ENCODE data around the gene TOR4A.

TOR4A gene

DNA sequence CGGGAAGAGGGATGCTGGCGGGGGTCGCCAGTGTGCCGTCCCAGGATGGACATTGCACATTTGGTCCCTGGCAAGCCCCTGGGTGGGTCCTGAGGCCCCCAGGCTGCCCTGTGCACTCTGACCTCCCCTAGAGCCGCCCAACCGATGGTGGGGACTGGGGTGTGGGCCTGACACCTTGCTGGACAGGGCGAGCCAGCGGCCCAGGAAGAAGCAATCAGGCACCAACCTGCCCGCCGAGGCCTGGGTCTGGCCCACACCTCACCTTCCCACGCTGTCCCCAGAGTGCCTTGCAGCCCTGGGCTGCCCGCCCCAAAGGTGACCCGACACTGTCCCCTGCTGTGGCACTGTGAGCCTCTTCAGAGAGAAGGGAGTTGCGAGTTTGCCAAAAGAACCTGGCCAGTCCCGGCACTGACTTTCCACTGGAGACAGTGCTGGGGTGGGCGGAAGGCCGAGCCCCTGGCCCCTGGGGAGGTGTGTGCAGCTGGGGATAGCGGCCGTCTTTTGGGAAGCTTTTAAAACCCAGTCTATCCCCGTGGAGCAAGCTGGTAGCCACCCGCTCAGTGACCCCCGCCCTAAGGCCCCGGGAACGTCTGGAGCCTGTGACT, 36.5 kb downstream of the TOR4A start:
- no peak overlapping the region for H3K4me3 ChIP-seq (ENCODE audit: low read depth, low read length)
- no peak for DNase-seq (ENCODE audit: low read depth)

DNA sequence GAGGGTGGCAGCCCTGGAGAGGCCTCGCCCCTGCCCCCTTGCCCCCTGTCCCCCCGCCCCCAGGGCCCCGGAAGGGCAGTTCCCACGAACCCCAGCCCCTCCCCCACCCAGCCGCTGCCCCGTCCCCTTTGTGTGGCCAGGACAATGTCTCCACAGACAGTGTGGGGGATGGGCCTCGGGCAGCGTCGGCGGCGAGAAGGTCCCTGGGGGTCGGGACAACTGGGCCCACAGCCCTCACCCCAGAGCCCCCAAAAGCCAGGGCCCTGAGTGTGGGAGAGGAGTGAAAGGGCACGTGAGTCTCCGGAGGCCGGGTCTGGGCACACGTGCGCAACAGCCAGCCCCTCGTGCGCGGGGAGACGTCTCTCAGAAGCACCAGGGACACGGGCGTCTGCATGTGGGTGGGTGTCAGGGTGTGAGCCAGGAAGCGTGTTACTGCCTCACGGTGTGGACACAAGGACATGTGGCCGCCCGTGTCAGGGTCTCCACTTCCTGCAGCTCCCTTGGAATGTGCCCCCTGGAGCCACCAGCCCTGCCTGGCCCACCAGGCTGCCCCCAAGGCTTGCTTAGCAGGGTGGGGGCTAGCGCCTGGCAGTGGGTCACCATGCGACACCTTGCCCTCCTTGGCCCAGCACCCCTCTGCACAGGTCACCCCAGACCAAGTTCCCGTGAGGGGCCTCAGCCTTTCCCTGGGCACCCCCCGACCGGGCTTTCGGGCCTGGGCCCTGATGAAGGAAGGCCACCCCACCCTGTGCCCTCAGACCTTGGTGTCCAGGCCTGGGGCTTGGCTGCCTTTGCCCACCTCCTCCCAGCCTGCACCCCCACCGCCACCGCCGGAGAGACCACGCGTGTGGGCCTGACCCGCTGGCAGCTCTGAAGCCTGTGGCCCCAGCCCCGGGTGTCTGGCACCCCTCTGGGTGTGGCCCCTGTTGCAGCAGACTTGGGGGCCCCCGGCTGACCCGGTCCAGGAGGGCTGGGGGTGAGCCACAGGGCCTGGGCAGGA, 37.3 kb downstream of the TOR4A start:
- H3K4me3 ChIP-seq (ENCODE audit: low read depth, low read length): no peak overlapping the region
- DNase-seq (ENCODE audit: low read depth): no peak

DNA sequence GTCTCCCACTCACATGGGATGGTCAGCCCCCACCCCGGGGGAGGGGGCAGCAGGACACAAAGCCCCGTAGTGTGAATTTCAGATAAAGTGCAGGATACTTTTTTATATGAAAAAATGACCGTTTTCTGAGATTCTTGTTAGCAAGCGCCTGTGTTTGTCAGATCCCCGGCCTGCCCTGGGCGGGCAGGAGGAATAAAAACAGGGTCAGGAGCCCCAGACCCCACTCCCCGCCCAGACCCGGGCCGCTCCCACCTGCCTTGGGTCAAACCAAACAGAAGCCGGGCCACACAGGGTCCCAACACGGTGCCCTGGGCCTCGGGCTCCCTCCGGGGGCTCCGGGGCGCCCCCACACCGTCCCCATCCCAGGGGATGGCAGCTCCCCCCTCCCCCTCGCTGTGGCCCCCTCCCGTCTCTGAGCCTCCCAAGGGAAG, 38.1 kb downstream of the TOR4A start:
- H3K4me3 ChIP-seq (ENCODE audit: low read depth, low read length): no peak overlapping the region
- DNase-seq (ENCODE audit: low read depth): no peak

DNA sequence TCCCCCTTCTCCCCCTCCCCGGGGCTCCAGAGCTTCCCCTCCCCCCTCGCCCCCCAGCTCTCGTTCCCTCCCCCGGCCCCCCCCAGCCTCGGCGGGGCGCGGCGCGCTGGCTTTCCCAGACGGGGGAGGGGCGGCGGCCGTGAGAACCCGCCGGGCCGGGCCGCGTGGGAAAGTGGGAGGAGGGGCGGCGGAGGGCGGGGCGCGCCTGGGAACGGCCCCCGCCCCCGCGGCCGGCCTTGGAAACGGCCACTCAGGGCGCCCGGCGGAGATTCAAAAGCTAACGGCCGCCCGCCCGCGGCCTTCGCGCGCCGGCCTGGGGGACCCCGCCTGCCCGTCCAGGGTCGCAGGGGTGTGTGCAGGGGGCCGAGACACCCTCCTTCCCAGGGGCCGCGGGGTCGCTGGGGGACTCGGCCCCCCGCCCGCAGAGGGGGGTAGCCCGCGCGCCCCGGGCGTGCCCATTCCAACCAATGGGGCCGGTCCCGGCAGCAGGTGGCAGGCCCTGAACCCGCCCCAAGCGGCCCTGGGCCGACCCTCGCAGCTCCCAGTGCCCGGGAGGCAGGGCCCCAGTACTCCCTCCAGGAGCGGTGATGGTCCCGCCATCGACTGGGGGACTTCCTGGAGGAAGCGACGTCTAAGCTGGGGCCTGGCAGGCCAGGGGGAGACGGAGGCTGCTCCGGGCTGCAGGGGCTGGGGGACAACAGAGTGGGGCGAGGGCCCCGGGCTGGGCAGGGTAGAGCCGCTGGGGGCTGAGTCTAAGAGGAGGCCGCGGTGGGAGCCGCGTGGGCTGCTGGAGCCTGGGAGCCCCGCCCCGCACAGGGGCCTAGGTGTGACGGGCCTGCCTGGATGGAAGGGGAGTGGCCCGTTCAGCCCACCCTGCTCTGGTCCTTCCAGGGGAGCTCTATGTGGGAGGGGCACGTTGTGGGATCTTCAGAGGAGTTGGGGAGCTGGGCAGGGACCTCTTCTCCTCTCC, 38.8 kb downstream of the TOR4A start:
- H3K4me3 ChIP-seq (ENCODE audit: low read depth, low read length): no peak overlapping the region
- DNase-seq (ENCODE audit: low read depth): no peak

DNA sequence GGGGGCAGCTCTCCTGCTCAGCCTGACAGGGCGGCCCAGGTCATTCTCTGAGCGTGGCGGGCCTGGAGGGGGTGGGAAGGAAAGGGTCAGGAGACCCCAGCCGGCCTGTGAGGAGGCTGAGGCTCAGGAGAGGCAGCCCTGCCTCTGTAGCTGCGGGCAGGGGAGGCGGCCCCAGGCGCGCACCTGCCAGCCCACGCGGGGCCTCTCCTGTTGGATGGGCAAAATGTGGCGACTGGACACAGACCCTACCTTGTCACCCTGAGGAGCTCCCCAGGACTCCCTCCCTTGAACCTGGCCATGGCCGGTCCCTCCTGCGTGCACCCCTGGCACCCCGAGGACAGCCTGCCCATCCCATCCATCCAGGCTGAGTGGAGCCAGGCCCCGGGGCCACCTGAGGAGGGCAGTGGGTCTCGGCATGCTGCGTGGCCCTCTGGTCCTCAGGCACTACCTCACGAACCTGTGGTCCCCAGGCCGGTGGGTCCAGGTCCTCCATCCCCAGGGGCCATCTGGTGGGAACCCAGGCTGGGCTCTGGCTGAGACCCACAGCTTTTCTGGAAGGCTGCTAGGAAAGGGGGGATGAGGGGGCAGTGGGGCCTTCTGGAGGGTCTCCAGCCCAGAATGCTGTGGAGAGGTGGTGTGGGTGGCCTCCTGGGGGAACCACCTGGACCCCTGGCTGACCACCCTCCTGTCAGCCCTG, 39.6 kb downstream of the TOR4A start:
- DNase-seq (ENCODE audit: low read depth): no peak
- H3K4me3 ChIP-seq (ENCODE audit: low read depth, low read length): no peak overlapping the region

DNA sequence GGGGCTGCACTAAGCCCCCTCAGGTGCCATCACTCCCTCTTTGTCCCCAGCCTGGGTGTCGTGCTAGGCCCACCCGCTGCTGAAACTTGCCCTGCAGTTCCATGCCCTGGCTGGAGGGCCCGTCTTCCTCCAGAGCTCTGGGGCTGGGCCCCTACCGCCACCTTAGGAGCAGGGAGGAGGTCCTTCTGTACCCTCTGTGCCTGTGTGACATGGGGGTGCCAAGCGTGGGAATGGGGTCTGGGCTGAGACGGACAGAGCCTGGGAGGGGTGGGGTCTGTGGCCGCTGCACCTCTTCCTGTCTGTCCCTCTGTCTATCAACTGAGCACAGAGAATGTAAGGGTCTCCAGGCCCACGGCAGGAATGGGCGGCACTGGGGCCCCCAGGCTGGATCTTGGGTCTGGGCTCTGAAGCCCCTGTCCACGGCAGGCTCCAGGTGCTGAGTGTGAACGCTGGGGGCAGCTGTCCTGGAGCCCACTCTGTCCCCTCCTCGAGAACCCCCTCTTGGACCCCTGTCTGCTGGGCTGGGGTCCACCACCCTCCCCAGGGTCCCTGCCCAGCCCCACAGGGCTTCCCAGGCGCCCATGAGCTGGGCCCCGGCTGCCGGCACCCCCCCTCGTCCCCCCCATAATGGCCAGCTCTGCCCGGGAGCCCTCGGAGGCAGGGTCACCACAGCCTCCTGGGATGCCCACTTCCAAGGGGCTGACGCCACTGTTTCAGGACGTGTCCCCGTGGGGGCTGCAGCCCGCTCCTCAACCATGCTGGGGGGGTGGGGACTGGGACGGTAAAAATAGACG, 40.4 kb downstream of the TOR4A start:
- no peak overlapping the region for H3K4me3 ChIP-seq (ENCODE audit: low read depth, low read length)
- DNase-seq (ENCODE audit: low read depth): no peak

DNA sequence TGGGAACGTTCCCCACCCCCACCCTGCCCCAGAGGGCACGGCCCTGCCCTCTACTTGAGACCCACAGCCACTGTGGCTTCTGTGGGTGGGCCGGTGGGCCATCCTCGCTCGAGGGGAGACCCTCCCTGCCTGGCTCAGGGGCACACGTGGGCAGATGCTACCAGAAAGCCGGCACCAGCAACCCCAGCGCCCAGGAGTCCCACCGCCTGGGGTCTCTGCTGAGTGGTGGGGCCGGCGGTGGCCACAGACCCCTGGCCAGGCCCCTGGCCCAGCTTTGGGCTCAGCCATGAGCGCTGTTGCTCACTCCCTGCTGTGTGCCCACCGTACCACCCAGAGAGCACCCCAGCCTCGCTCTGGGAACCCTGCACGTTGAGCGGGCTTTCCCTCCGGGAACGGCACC, 41.1 kb downstream of the TOR4A start:
- H3K4me3 ChIP-seq (ENCODE audit: low read depth, low read length): no peak overlapping the region
- no peak for DNase-seq (ENCODE audit: low read depth)

DNA sequence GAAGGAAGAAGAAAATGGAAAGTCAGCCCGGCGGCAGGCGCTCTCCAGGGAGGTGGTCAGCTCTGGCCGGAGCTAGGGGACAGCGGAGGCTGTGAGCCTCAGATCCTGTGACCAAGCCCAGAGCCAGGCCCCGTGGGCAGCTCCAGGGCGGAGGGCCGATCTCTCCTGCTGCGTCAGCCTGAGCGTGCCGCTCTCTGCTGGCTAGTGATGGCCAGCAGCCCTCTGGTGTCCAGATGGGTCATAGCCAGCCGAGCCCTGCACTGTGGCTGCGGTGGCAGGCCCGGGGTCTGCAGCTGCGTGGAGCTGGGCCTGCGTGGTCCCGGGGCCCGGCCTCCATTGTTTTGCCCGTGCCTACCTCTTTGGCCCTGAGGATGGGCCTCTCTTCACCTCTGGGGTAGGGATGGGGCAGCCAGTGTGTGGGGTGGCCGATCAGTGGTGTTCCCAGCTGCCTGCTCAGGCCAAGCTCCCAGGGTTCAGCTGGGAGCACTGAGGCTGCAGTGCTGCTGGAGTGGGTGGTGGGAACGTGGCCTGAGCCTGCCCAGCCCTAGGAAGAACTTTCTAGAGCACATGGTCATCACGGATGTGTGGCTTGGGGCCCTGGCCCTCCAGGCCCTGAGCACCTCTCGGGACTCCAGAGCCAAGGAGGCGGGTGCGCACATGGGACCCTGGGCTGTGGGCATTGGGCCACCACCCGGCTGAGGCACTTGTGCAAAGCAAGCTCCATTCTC, 41.6 kb downstream of the TOR4A start:
- H3K4me3 ChIP-seq (ENCODE audit: low read depth, low read length): no peak overlapping the region
- DNase-seq (ENCODE audit: low read depth): no peak

DNA sequence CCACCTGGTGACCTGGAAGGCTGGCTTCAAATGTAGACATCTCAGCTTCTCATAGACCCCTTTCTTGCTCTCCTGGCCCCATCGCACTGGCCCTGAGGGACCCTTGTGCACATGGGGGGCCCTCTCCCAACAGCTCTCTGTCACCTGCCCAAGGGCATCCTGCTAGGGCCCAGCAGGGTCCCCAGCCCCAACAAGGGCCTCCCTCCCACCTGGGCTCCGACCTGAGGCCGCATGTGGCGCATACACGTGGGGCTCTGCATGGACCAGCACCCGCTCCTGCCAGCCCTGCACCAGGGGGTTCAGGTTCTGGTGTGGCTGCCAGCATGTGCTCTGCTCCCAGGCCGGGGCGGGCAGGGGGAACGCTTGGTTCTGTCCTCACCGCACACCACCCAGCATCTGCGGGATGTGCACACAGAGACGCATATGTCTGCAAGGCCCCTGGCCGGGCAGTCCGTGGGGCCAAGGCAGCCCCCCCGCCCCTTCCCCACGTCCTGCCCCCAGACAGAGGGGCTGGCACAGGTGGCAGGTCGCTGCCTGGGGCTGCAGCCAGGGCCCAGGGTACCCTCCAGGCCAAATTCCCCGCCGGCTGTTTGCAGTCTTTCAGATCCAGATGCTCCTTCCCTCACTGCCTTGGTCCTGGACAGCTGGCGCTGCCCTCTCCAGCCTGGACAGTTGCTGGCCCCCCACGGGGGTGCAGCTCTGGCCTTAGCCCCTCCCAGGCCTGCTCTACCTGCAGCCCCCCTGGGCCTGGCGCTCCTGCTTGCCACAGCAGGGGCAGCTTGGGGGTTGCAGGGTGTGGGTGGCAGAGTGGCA, 42.4 kb downstream of the TOR4A start:
- H3K4me3 ChIP-seq (ENCODE audit: low read depth, low read length): no peak overlapping the region
- no peak for DNase-seq (ENCODE audit: low read depth)

DNA sequence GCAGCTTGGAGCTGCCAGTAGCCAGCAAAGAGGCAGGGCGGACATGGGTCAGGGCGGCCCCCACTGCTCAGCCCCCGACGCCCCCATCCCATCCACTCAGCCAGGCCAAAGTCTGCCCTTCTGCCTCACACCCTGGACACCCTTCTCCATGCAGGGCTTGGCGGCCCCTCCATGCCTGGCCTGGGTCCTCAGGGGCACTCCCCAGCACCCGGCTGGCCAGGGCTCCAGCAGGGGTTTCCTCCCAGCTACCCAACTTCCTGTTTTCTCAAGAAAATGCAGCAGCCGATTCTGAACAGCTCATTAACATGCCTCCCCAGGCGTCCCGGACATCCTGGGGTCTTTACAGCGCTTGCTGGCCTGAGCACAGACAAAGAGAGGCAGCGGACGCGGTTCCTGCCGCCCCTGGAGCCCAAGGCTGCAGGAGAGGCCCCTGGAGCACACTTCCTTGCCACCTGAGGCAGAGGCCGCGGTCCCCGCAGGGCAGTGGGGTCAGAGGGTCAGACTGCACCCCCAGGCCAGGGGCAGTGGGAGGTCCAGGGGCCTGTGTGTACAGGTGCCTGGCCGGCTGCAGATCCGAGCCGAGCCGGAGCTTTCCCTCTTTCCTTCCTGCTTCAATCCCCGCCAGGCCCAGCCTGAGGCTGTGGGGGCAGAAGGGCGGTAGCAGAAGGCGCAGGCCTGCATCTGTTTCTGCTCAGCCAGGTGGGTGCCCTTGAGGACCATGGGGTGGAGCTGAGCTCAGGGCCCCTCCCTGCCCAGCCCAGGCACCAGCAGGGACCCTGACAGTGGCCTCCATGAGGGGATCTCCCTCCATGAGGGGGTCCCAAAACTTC, 43.2 kb downstream of the TOR4A start:
- no peak overlapping the region for H3K4me3 ChIP-seq (ENCODE audit: low read depth, low read length)

DNA sequence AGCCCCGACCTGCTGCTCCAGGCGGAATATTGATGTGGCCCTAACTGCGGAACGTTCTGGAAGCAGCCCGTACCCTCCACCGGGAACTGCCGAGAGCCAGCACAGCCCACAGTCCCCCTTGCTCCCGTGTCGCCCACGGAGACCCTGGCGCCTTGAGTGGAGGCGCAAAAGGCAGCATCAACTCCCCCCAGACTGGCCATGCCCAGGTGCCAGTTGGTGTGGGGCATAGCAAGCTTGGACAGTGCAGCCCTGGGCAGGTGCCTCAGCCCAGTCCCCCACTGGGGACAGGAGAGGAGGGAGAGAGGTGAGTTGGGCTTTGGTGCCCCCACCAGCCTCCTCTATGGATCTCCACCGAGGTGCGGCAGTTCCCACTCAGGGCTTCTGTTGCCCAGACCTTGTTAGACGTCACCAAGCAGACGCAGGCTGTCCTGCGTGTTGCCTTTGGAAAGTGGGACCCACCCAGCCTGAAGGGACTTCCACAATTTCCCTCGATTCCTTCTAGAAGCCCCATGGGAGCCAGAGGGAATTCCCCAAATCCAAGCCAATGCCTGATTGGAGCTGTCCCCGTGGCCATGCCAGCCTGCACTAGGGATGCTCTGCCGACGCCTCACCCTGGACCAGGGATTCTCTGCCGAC, 44.3 kb downstream of the TOR4A start:
- no peak overlapping the region for H3K4me3 ChIP-seq (ENCODE audit: low read depth, low read length)
- DNase-seq (ENCODE audit: low read depth): no peak

More for the DNA sequence above, 43.2 kb downstream of the TOR4A start:
- DNase-seq (ENCODE audit: low read depth): no peak

DNA sequence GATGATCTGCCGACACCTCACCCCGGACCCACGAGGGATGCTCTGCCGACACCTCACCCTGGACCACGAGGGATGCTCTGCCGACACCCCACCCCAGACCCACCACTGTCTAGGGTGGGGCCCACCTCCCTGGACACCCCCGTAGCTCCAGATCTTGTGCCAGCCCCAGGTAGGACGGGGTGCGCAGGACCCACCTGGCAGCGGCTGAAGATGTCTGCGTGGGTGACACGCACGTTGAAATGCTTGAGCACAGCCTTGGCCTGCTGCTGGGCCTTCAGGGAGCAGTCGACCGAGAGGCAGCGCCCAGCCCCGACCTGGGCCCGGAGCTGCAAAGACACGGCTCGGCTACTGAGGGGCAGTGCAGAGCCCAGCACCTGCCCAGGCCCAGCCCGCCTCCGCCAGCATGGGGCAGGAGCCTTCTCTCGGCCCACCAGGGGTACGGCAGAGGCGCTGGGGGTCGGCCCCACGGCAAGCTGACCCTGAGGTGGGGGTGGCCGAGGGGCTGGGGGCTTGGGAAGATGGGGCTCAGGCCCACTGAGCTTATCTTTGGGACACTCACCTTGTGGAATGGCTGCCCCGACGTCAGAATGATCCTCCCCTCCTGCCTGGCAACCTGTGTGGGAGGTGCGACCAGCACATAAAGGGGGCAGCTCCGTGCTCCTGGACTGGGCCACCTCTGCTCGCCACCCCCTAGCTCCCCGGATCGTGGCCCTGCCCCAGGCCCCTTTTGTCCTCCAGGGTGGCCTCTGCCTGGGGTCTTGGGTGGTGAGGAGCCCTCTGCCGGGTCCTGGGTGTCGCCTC, 46.2 kb downstream of the TOR4A start:
- DNase-seq (ENCODE audit: low read depth): no peak
- no peak overlapping the region for H3K4me3 ChIP-seq (ENCODE audit: low read depth, low read length)

DNA sequence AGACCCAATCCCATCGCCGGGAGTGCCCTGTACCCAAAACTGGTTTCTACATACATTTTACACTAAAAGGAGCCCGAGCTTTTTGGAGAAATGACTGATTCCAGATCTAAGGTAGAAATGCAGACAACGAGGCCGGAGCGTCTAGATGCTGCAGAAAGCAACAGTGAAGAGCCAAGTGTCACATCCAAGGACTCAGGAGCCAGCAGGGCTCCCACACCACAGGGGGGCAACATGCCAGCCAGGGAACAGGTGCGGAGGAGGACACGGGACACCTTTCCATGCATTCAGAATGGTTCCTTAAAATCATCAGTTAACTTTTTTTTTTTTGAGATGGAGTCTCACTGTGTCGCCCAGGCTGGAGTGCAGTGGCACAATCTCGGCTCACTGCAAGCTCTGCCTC, 47.6 kb downstream of the TOR4A start:
- DNase-seq (ENCODE audit: low read depth): no peak
- H3K4me3 ChIP-seq (ENCODE audit: low read depth, low read length): no peak overlapping the region

DNA sequence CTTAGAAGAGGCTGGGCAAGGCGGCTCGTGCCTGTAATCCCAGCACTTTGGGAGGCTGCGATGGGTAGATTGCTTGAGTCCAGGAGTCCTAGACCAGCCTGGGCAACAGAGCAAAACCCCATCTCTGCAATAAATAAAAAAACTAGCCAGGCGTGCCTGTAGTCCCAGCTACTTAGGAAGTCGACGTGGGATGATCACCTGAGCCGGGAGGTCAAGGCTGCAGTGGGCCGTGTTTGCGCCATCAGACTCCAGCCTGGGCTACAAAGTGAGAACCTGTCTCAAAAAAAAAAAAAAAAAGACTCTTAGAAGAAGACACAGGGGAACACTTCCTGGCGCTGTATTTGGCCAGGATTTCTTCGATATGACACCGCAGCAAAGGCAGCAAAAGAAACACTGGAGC, 48.3 kb downstream of the TOR4A start:
- DNase-seq (ENCODE audit: low read depth): no peak
- no peak overlapping the region for H3K4me3 ChIP-seq (ENCODE audit: low read depth, low read length)

DNA sequence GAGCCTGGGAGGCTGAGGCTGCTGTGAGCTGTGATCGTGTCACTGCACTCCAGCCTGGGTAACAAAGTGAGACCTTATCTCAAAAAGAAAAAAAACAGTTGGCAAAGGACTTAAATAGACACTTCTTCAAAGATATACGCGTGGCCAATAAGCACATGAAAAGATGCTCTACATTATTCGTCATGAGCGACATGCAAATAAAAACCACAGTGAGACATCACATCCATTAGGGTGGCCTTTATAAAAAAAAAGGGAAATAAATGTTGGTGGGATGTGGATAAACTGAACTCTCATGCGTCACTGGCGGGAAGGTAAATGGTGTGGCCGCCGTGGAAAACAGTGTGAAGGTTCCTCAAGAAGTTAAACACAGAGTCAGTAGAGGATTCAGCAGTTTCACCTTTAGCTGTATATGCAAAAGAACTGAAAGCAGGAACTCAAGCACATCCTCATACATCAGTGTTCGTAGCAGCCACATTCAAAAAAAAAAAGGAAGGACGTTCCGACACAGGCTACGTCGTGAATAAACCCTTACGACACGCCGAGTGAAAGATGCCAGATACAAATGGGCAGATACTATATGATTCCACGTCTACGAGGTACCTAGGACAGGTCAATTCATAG, 49.0 kb downstream of the TOR4A start:
- DNase-seq (ENCODE audit: low read depth): no peak
- no peak overlapping the region for H3K4me3 ChIP-seq (ENCODE audit: low read depth, low read length)

All from skeletal muscle cell (primary cell).